Thyroid gland (tissue), 4 donors: Measurements from ENCODE around the gene GARNL3. TPM values are rescaled to one million over a fixed set of nuclear protein-coding genes. Genes with fewer than 3 reads are reported as not detected.

Experiments
- DNase-seq, 2 donors: peaks; one replicate each; pipeline ENCODE4 v3.0.0-alpha.2; 2019
- H3K27ac ChIP-seq, 3 donors: fragments of 200-600 bp; sonication (generic); 1 replicate in 2 of 3; 2 replicates in 1 of 3; pipeline ENCODE4 v1.5.1; 2016 to 2019; ENCODE audit warnings: mild to moderate bottlenecking in 1 of 3, moderate library complexity in 1 of 3
- H3K27me3 ChIP-seq: fragments of 200-600 bp; sonication (generic); one replicate; pipeline ENCODE4 v1.5.1; 2019
- H3K36me3 ChIP-seq, 2 donors: fragments of 200-600 bp; sonication (generic); one replicate each; pipeline ENCODE4 v1.5.1; 2016 to 2019
- H3K4me1 ChIP-seq, 2 donors: fragments of 200-600 bp; sonication (generic); one replicate each; pipeline ENCODE4 v1.5.1; 2017 to 2019
- H3K4me3 ChIP-seq, 3 donors: fragments of 200-600 bp; sonication (generic); replicated peaks in 1 of 3; 1 replicate in 2 of 3; 2 replicates in 1 of 3; pipeline ENCODE4 v1.5.1; 2016; ENCODE audit warnings: mild to moderate bottlenecking in 1 of 3
- H3K9me3 ChIP-seq: fragments of 200-600 bp; sonication (generic); one replicate; pipeline ENCODE4 v1.5.1; 2017
- CTCF ChIP-seq, 6 experiments: fragments of 200-600 bp in 3 of 6; fragments of 450-650 bp in 3 of 6; sonication (generic) in 3 of 6; IDR thresholded peaks; one replicate each; pipeline ENCODE4 v1.5.1; 2016 to 2019; ENCODE audit warnings: antibody characterized with exemption in 6 of 6, mild to moderate bottlenecking in 2 of 6, inconsistent platforms in 1 of 6, moderate library complexity in 1 of 6
- POLR2A ChIP-seq, 2 donors: fragments of 450-650 bp; IDR thresholded peaks; one replicate each; pipeline ENCODE4 v1.6.1; 2017; ENCODE audit warnings: antibody characterized with exemption in 2 of 2, mild to moderate bottlenecking in 2 of 2, moderate library complexity in 1 of 2
- whole genome bisulfite sequencing, 2 donors: methylation state at CpG; one replicate each; pipeline ENCODE4 v1.1.5; 2017; 5-methylcytosine and 5-hydroxymethylcytosine counted together
- intact Hi-C: fragments of 100-400 bp; cut with DNase I; formaldehyde crosslinking; loops from one replicate; pipeline ENCODE4 v1.15.1; 2023
- total RNA-seq, 4 donors: library from RNA; depleted of rRNA; stranded (reverse); fragments of >200 nt; gene quantifications; one replicate each; pipeline ENCODE4 v1.2.3, GENCODE V29; 2016

Gene GARNL3
- total RNA-seq, 4 donors from 2014 or later, result 14.6 to 49.1 (median 20.1) TPM

GRCh38 chr9:127255692-127256091, 8.9 kb upstream of the GARNL3 start:
- intact Hi-C loops, result no loop called here

GRCh38 chr9:127256324-127256723, 8.2 kb upstream of the GARNL3 start:
- WGBS, 2 donors, result 65 to 67% methylated on average over 5 of the region's 5 CpGs
- TF ChIP-seq POLR2A (IDR thresholded peaks at IDR 0.05), result no peak
- no peaks in the 10 kb centered on the region for H3K27me3 ChIP-seq
- H3K27ac ChIP-seq, result no peak overlapping the region
- no peak overlapping the region for H3K4me3 ChIP-seq
- DNase-seq, result peak; percentile 50 to 66
- no peaks in the 10 kb centered on the region for H3K9me3 ChIP-seq
- H3K36me3 ChIP-seq, result no peaks in the 10 kb centered on the region
- no peaks in the 10 kb centered on the region for H3K4me1 ChIP-seq
- intact Hi-C loops, result no loop called here

More at GRCh38 chr9:127255692-127256091, 8.9 kb upstream of the GARNL3 start:
- Histone ChIP-seq H3K27me3 (no peaks in the 10 kb centered on the region), H3K4me1 (no peaks in the 10 kb centered on the region), H3K27ac (no peak overlapping the region), H3K4me3 (no peak overlapping the region), H3K36me3 (no peaks in the 10 kb centered on the region), H3K9me3 (no peaks in the 10 kb centered on the region)
- no peak for TF ChIP-seq CTCF (IDR thresholded peaks at IDR 0.05)
- TF ChIP-seq POLR2A (IDR thresholded peaks at IDR 0.05), result no peak
- no peak for DNase-seq

GRCh38 chr9:127258606-127259471, 5.7 kb upstream of the GARNL3 start:
- TF ChIP-seq POLR2A (IDR thresholded peaks at IDR 0.05) (no peak), CTCF (IDR thresholded peaks at IDR 0.05) (no peak)
- WGBS, 2 donors, result 87 to 92% methylated on average over 7 of the region's 7 CpGs

GRCh38 chr9:127262602-127263001, 2.0 kb upstream of the GARNL3 start:
- H3K27ac ChIP-seq, result no peak overlapping the region
- H3K4me3 ChIP-seq, result no peak overlapping the region
- TF ChIP-seq CTCF (IDR thresholded peaks at IDR 0.05) (no peak), POLR2A (IDR thresholded peaks at IDR 0.05) (no peak)
- H3K36me3 ChIP-seq, result no peaks in the 10 kb centered on the region
- H3K9me3 ChIP-seq, result no peaks in the 10 kb centered on the region
- H3K27me3 ChIP-seq, result no peaks in the 10 kb centered on the region
- intact Hi-C loops, result no loop called here
- no peak for DNase-seq
- H3K4me1 ChIP-seq, result peaks cover 15 to 24% of the 10 kb centered on the region in 2 donors

More at GRCh38 chr9:127258606-127259471, 5.7 kb upstream of the GARNL3 start:
- no peak overlapping the region for H3K4me3 ChIP-seq
- no peaks in the 10 kb centered on the region for H3K9me3 ChIP-seq
- H3K4me1 ChIP-seq, result peaks cover 5 to 12% of the 10 kb centered on the region in 2 donors
- intact Hi-C loops, result no loop called here
- no peaks in the 10 kb centered on the region for H3K36me3 ChIP-seq
- H3K27ac ChIP-seq, result no peak overlapping the region
- H3K27me3 ChIP-seq, result no peaks in the 10 kb centered on the region
- DNase-seq, result no peak

- TF ChIP-seq POLR2A (IDR thresholded peaks at IDR 0.05) (no peak), CTCF (IDR thresholded peaks at IDR 0.05) (no peak)
- intact Hi-C loops, result no loop called here
These were observed 1.3 kb upstream of the GARNL3 start for GRCh38 chr9:127263237-127263636.

More at GRCh38 chr9:127263237-127263636, 1.3 kb upstream of the GARNL3 start:
- no peaks in the 10 kb centered on the region for H3K27me3 ChIP-seq
- no peaks in the 10 kb centered on the region for H3K9me3 ChIP-seq
- peak overlapping the region in 2 of 3 donors; percentile 5 to 7 for H3K27ac ChIP-seq
- 94 to 95% methylated on average over 9 of the region's 9 CpGs for WGBS, 2 donors
- DNase-seq, result no peak
- peaks cover 15 to 24% of the 10 kb centered on the region in 2 donors for H3K4me1 ChIP-seq
- no peaks in the 10 kb centered on the region for H3K36me3 ChIP-seq
- no peak overlapping the region for H3K4me3 ChIP-seq
